Suprapubic skin (tissue), 4 donors: Measurements from ENCODE around the gene MCTP2.

Experiments used
- EP300 ChIP-seq: sonication (generic); formaldehyde crosslinking; IDR thresholded peaks from one replicate; pipeline ENCODE4 v1.6.1; 2017; ENCODE audit warnings: antibody characterized with exemption
- POLR2AphosphoS5 ChIP-seq, 3 donors: sonication (generic); formaldehyde crosslinking; IDR thresholded peaks; one replicate each; pipeline ENCODE4 v1.6.1; 2017; ENCODE audit warnings: antibody characterized with exemption in 3 of 3

DNA sequence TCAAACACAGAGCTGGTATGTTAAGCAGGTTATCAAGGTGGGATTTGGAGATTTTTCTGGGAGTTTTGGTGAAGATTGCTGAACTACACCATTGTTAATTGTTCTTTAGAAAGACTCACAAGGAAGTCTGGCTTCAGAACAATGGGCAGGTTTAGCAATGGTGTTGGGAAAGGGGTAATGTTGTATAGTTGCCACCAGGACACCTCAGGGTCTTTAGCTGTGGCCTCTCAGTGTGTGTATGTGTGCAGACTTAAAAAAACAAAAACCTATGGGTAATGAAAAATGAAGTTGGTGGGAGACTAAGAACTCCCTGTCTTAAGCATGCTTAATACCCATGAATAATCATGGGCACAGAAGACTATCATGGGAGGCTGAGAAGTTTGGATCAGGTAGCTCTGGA, 91.7 kb downstream of the MCTP2 start:
- no peak for TF ChIP-seq EP300
- TF ChIP-seq POLR2AphosphoS5 (IDR thresholded peaks at IDR 0.05) = no peak
